SH-SY5Y (cell line): Measurements from ENCODE around the gene FAN1.

Experiments used
- GATA2 ChIP-seq: IDR thresholded peaks from 2 replicates; pipeline ENCODE4 v1.6.1; 2011; ENCODE audit warnings: mild to moderate bottlenecking, low read depth, low read length
- GATA3 ChIP-seq: IDR thresholded peaks from 2 replicates; pipeline ENCODE4 v1.6.1; 2011; ENCODE audit warnings: low read depth, mild to moderate bottlenecking, low read length, moderate library complexity

DNA sequence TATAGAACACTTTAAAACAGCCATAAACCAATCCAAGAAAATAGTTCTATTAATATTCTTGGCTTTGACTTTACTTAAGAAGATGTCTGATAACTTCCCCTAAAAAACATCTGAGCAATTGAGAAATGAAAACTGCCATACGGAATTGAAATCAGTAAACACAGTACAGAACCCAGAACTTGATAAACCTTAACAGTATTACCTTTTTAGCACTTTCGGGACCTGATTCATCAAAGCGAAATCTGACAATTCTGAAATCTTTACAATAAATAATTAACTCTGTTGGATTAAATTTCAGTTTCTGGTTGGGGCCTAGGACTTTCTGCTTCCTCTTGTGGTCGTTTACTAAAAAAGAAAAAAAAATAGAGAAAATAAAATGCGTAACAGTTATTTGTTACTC is 70.4 kb downstream of the FAN1 start:
- TF ChIP-seq GATA3, result no peak
- no peak for TF ChIP-seq GATA2
